Measurements from ENCODE around the gene COX6B2.

The COX6B2 gene

GRCh38 chr19:55315956-55316525 lies 38.5 kb downstream of the COX6B2 start:
- in situ Hi-C loops (cut with HindIII; ENCODE audit: low sequenced_read_pairs) = no loop called here

DNA sequence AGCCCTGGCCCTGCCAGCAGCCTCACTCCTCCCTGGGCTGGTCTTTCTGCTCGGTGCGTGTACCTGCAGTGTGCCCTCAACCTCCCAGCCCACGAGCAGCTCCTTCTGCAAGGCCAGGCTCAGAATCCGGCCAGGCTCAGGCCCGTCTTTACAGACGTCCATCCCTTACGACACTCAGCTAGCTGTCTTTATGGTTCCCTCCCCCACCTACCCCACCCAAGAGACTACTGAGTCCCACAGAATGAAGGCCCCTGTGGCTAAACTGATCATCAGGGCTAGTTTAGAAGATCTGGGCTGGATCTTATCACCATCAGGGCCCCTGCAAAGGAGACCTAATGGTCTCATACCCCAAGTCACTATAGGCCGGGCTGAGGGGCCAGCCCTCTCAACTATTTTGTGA lies 40.1 kb downstream of the COX6B2 start:
- in situ Hi-C loops (cut with HindIII; ENCODE audit: low sequenced_read_pairs) = no loop called here

DNA sequence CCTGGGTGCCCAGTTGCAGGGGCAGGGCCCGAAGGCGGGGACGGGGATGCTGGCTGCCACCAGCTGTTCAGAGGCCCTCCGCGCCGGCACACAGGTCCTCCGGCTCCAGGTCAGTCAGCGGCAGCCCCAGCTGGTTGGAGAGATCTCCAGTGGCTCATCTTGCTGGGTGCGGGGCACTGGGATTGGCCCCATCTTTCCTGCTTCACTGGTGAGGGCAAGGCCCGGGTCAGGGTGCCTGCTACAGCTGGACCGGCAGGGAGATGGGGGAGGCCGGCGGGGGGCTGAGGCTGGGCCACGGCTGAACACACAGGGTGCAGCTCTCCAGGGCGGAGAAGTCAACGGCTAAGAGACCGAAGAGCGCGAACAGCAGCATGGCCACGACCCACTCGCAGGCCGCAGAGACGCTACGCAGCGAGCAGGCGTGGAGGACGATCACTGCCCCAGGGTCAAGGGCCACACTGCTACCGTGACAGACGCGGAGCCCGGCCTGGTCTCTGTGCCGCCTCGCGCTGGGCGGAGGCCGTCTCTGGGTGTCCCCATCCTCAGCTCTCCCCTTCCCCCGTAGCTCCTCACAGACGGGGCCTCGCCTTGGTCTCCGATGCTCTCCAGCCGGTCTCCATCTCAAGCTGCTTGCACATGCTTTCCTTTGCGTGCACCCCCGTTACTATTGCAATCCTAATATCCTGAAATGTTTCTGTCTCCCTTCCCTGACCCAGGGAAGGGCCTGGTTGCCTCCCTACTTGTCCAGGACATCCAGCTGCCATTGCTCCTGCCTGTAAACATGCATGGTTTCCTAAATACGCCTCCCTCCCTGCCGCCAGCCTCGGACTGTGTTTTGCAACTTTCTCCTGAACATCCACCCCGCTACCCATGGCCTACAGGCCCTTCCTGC lies 41.7 kb downstream of the COX6B2 start:
- in situ Hi-C loops (cut with HindIII; ENCODE audit: low sequenced_read_pairs) = no loop called here

DNA sequence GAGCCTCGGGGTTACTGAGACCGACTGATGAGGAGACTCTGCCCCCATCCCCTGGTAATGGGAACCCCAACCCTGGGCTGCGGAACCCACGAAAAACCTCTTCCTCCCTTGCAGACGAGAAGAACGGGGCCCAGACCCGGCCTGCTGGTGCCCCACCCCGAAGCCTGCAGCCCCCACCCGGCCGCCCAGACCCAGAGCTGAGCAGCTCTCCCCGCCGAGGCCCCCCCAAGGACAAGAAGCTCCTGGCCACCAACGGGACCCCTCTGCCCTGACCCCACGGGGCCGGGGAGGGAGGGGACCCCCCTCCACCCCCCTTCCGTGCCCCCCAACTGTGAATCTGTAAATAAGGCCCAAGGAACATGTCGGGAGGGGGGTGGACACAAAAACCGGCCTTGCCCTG lies 42.7 kb downstream of the COX6B2 start:
- in situ Hi-C loops (cut with HindIII; ENCODE audit: low sequenced_read_pairs) = no loop called here

DNA sequence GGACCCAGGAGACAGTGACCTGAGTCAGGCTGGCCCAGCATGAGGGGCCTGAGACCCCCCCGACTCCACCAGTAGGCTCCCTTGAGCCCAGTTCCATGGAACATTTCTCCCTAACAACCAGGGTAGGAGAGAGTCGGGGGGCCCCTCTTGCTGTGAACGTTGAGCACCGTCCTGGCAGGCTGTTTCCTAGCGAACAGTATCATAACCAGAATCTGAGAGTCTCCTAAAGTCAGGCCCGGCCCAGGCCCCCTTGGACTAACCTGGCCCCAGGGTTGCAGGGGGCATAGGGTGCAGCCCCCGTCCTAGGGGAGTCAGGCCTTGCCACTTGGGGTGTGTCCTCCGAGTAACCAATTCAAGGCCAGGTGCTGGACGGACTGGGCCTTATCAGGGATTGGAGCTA lies 43.1 kb downstream of the COX6B2 start:
- in situ Hi-C loops (cut with HindIII; ENCODE audit: low sequenced_read_pairs) = no loop called here

DNA sequence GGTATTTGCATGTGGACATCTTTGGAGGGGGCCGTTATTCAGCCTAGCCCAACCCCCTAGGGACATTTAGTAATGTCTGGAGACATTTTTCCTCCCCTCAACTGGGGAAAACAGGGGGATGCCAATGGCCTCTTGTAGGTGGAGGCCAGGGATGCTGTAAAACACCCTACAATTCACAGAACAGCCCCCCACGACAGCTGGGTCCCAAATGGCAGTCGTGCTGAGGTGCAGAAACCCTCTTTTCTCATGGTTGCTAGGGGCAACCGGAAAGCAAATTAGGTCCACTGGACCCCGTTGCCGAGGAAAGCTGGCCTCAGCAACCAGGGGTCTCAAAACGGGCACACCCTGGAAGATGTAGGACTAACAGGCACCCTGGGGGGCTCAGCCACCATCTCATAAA lies 44.0 kb downstream of the COX6B2 start:
- in situ Hi-C loops (cut with HindIII; ENCODE audit: low sequenced_read_pairs) = no loop called here

DNA sequence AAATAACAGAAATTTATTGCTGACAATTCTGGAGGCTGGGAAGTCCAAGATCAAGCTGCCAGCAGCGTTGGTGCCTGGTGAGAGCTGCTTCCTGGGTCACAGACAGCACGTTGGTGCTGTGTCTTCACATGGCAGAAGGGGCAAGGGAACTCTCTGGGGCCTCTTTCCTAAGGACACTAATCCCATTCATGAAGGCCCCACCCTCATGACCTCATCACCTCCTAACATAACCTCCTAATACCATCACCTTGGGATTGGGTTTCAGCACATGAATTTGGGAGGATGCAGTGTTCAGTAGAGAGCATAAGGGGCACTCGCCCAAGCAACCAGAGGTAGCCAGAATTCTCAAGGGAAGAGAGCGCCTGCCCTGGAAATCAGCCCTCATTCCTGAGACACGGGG lies 45.1 kb downstream of the COX6B2 start:
- in situ Hi-C loops (cut with HindIII; ENCODE audit: low sequenced_read_pairs) = no loop called here

DNA sequence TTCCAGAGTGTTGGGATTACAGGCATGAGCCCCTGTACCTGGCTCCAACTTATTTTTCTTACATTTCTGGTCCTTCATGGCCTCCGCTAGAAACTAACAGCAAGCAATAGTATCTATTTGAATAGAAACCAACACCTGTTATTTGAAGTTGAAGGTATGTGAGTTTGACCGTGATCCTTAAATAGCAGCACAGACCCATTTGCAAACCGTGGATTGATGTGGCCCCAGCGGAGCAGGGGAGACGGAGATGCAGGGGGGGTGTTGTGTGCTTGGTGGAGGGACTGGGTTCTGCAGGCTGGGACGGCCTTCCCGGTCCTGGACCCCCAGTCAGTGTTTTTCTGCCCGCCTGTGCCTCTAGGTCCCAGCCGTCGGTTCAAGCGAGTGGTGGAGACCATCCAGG lies 46.2 kb downstream of the COX6B2 start:
- in situ Hi-C loops (cut with HindIII; ENCODE audit: low sequenced_read_pairs) = no loop called here

DNA sequence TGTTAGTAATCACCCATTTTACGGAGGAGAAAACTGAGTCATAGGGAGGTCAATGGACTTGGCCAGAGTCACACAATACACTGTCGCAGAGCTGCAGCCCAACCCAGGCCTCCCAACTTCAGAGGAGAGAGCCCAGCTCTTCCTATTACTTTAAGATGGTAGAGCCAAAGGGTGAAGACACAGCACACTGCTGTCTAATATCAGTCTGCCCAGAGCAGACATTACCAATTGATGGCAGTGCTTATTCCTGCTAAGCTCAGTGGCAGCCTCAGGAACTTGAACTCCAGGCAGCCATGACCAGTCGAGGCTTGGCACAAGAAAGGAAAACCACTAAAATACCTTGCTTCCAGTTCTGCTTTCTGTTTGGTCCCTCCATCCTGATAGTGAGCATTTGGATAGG lies 47.8 kb downstream of the COX6B2 start:
- in situ Hi-C loops (cut with HindIII; ENCODE audit: low sequenced_read_pairs) = no loop called here

DNA sequence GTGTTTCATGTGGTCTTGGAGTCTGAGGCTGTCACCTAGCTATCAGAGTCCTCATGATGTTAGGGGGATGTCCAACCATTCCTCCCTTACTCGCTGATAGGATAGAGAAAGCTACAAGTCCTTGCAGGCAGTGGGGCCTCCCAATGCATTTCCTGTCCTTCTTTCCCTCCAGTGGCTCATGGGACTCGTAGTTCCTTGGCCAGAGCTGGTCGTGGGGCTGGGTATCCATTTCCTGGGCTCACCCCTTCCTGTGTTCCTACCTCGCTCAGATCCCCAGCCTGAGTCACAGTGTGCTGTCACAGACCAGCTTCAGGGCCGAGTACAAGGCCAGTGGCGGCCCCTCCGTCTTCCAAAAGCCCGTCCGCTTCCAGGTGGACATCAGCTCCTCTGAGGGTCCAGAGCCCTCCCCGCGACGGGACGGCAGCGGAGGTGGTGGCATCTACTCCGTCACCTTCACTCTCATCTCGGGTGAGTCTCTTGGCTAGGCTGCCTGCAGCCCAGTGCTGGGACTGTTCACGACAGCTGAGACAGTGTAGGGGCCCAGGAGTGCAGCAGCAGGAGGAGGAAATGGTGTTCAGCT lies 48.4 kb downstream of the COX6B2 start:
- in situ Hi-C loops (cut with HindIII; ENCODE audit: low sequenced_read_pairs) = no loop called here

DNA sequence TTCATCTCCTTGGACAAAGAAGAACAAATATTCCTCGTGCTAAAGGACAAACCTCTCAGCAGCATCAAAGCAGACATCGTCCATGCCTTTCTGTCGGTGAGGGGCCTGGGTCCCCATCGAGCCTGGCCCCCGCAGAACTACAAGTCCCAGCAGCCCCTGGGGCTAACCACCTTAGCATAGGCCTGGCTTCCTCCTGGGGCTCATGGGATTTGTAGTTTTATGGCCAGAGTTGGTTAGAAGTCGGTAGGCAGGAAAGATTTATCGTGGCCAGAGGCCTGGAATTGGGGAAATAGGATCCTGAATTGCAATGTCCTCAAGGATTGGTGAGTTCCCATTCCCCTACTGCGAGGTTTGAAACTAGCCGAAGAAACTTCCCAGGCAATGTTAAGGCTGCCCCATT lies 49.0 kb downstream of the COX6B2 start:
- in situ Hi-C loops (cut with HindIII; ENCODE audit: low sequenced_read_pairs) = no loop called here

DNA sequence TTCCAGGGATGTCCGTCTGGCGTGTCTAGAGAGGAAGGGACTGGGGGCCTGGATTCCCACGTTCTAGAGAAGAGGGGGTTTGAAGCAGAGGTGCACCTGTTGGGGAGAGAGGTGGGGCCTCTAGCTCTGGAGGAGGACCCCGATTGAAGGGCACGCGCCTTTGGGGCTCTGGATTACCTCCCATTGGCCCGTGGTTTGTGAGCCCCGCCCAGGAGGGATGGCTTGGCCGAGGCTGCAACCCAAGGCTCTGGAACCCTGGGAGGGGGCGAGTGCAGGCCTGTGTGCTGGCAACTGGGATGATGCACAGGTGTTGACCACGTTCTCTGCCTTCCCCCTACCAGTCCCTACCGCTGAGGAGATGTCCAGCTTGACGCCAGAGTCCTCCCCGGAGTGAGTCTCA lies 49.5 kb downstream of the COX6B2 start:
- in situ Hi-C loops (cut with HindIII; ENCODE audit: low sequenced_read_pairs) = no loop called here

DNA sequence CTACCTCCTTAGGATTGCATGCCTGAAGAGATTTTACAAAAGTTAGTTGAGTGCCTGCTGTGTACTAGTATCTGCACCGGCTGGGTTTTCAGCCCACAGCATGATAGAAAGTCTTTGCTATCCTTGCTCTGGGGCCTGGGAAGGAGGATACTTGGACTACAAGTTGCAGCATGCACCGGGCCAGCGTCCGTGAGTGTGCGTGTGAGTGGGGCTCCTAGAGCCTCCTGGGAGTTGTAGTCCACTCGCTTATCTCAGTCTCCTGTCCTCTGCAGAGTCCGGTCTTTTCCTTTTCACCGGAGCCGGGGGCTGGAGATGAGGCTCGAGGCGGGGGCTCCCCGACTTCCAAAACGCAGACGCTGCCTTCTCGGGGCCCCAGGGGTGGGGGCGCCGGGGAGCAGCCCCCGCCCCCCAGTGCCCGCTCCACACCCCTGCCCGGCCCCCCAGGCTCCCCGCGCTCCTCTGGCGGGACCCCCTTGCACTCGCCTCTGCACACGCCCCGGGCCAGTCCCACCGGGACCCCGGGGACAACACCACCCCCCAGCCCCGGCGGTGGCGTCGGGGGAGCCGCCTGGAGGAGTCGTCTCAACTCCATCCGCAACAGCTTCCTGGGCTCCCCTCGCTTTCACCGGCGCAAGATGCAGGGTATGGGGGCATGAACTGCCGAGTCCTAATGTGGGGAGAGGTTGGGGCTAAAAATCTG lies 50.1 kb downstream of the COX6B2 start:
- in situ Hi-C loops (cut with HindIII; ENCODE audit: low sequenced_read_pairs) = no loop called here

DNA sequence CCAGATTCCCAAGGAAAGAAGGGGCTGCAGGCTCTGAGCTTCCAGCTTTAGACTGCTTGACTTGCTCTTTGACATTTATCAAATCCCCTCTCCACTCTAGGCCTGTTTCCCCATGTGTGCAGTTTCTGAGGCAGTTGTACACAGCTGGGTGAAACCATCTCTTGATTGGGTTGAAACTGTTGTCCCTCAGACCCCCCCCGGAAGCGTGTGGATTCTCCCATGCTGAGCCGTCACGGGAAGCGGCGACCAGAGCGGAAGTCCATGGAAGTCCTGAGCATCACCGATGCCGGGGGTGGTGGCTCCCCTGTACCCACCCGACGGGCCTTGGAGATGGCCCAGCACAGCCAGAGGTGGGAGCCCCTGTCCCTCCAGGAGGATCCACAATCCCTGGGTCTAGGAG lies 51.0 kb downstream of the COX6B2 start:
- in situ Hi-C loops (cut with HindIII; ENCODE audit: low sequenced_read_pairs) = no loop called here

DNA sequence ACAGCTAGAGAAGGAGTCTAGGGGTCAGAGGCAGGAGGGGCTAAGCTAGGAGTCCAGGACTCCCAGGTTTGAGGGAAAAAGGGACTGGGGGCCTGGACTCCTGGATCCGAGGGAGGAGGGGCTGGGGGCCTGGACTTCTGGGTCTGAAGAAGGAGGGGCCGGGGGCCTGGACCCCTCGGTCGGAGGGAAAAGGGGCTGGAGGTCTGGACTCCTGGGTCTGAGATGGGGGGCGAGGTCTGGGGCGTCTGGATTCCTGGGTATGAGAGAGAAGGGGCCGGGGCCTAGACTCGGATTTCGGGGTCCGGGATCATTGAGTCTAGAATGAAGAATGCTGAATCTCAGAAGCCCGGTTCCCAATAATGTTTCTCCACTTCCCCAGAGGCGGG lies 52.2 kb downstream of the COX6B2 start:
- in situ Hi-C loops (cut with HindIII; ENCODE audit: low sequenced_read_pairs) = no loop called here

DNA sequence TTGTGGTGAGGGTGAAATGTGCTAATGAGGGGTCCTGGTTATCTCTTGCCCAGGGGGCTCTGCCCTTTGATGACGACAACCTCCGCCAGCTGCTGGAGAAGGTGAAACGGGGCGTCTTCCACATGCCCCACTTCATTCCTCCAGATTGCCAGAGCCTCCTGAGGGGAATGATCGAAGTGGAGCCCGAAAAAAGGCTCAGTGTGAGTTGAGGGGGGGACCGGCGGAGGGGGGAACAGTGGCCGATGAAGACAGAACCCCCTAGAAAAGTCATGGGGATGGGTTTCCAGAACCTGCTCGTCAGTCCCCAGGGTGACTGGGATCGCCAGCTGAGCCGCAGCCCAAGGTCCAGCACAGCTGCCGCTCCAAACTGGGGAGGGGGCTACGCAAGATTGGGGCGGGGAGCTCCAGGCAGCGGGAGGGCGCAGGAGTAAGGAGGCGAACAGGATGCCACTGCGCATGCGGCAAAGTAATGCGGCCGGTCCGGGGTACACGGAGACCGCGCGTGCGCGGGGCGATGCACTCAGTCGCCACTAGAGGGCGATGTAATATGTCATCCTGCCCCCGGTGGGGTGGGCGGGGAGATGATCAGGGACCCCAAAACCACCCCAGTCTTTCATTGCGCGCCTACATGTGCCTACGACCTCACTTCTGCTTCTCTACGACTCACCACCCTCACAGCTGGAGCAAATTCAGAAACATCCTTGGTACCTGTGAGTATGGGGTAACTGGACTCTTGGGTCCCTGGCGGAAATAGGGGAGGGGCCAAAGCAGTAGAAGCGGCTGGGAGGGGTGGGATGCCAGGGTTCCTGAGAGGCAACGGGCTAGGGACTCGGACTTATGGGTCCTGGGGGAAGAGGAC lies 52.8 kb downstream of the COX6B2 start:
- in situ Hi-C loops (cut with HindIII; ENCODE audit: low sequenced_read_pairs) = no loop called here

DNA sequence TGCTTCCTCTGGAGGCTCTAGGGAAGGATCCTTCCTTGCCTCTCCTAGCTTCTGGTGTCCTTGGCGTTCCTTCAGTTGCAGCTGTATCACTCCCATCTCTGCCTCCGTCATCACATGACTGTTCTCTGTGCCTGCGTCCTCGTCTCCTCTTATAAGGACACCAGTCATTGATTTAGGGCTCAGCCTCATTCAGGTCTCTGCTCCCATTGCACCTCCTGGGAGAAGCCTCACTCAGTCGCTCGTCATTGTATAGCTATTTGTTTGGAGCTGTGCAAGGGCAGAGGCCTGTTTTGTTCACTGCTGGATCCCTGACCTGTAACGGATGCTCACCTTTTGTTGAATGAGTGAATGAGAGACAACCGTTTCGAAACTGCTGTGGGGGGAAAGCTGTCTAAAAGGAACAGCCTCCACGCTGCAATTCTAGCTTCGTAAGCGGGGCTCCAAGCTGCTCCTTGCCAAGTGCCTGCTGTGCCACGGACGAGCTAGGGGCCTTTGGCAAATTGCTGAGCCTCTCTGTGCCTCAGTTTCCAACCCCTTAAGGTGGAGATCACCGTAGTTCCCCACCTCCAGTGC lies 53.5 kb downstream of the COX6B2 start:
- in situ Hi-C loops (cut with HindIII; ENCODE audit: low sequenced_read_pairs) = no loop called here

- in situ Hi-C loops (cut with HindIII; ENCODE audit: low sequenced_read_pairs) = loop anchor here (10.0 kb wide), 1 partner anchor 125 kb away; no protein-coding TSS in a partner anchor
Observed at GRCh38 chr19:55299991-55300390, 54.5 kb downstream of the COX6B2 start.
